Measurements from ENCODE around the gene SIX5.

Gene SIX5

GRCh38 chr19:45768984-45769782, at the start of gene SIX5:
Gene SIX5, minus strand, starts transcription at chr19:45769252. Its CDS starts 408 bp downstream, at chr19:45768844.
- no peaks in the 10 kb centered on the region for H3K9me3 ChIP-seq
- H3K27me3 ChIP-seq = no peaks in the 10 kb centered on the region
- H3K4me1 ChIP-seq = peaks cover 0 to 45% (median 38%) of the 10 kb centered on the region in 4 donors
- H3K4me3 ChIP-seq = peak within 1 kb of the TSS; percentile 88 to 93
- peaks cover 7 to 40% (median 10%) of the 10 kb centered on the region in 3 donors for H3K36me3 ChIP-seq
- TF ChIP-seq CTCF (IDR thresholded peaks at IDR 0.05) = no peak
- intact Hi-C loops (cut with DNase I; ENCODE audit: low total_unique reads) = loop anchor here (10.0 kb wide), 1 partner anchor 54 kb away; no protein-coding TSS in a partner anchor
- DNase-seq = peak; percentile 97 to 99
- H3K27ac ChIP-seq = peak within 1 kb of the TSS; percentile 98 to 99

GRCh38 chr19:45817725-45818301, 48.8 kb upstream of the SIX5 start:
- H3K4me3 ChIP-seq = no peak overlapping the region
- H3K36me3 ChIP-seq = peaks cover 16 to 55% (median 43%) of the 10 kb centered on the region in 3 donors
- peaks cover 0 to 25% (median 7%) of the 10 kb centered on the region in 4 donors for H3K4me1 ChIP-seq
- intact Hi-C loops (cut with DNase I; ENCODE audit: low total_unique reads) = loop anchor here (5.0 kb wide), 1 partner anchor 64 kb away; no protein-coding TSS in a partner anchor
- no peaks in the 10 kb centered on the region for H3K9me3 ChIP-seq
- DNase-seq = no peak
- TF ChIP-seq CTCF (IDR thresholded peaks at IDR 0.05) = no peak
- peaks cover 0 to 5% of the 10 kb centered on the region in 2 donors for H3K27me3 ChIP-seq
- no peak overlapping the region for H3K27ac ChIP-seq

GRCh38 chr19:45817010-45817724, 48.1 kb upstream of the SIX5 start:
- intact Hi-C loops (cut with DNase I; ENCODE audit: low total_unique reads) = loop anchor here (5.0 kb wide), 1 partner anchor 65 kb away; no protein-coding TSS in a partner anchor
- peak; percentile 83 to 94 for TF ChIP-seq CTCF (IDR thresholded peaks at IDR 0.05)
- Histone ChIP-seq H3K27me3 (peaks cover 0 to 5% of the 10 kb centered on the region in 2 donors), H3K9me3 (no peaks in the 10 kb centered on the region), H3K4me1 (peaks cover 0 to 25% (median 7%) of the 10 kb centered on the region in 4 donors), H3K4me3 (no peak overlapping the region), H3K27ac (no peak overlapping the region), H3K36me3 (peaks cover 11 to 48% (median 36%) of the 10 kb centered on the region in 3 donors)
- DNase-seq = peak; percentile 90 to 94

- no peak for TF ChIP-seq CTCF (IDR thresholded peaks at IDR 0.05)
- intact Hi-C loops (cut with DNase I; ENCODE audit: low total_unique reads) = loop anchor here (5.0 kb wide), 1 partner anchor 66 kb away; no protein-coding TSS in a partner anchor
- no peak for DNase-seq
- Histone ChIP-seq H3K4me3 (no peak overlapping the region), H3K27ac (no peak overlapping the region), H3K9me3 (no peaks in the 10 kb centered on the region), H3K36me3 (peaks cover 10 to 42% (median 31%) of the 10 kb centered on the region in 3 donors), H3K4me1 (peaks cover 0 to 25% (median 7%) of the 10 kb centered on the region in 4 donors), H3K27me3 (peaks cover 0 to 5% of the 10 kb centered on the region in 2 donors)
These were observed 47.4 kb upstream of the SIX5 start for GRCh38 chr19:45816236-45817009.
